BJ (cell line): Measurements from ENCODE around the gene TNP2. TPM values are rescaled to one million over a fixed set of nuclear protein-coding genes. Genes with fewer than 3 reads are reported as not detected.

ENCODE experiments used
- CTCF ChIA-PET: fragments of 350-600 bp; formaldehyde crosslinking; extraction: SDS; loops from one replicate; lab custom pipeline; 2021; ENCODE audit warnings: antibody characterized with exemption, inconsistent platforms; lab: Yijun Ruan, JAX
- POLR2A ChIA-PET: fragments of 300-600 bp; sonication (Branson Sonifier 250); formaldehyde crosslinking; extraction: SDS; loops from one replicate; lab custom pipeline; 2021; ENCODE audit warnings: antibody characterized with exemption; lab: Charles Lee
- DNase-seq: peaks from one replicate; pipeline ENCODE4 v3.0.0-alpha.2; 2011; ENCODE audit warnings: low read depth
- H3K27me3 ChIP-seq: 2 replicates; pipeline ENCODE4 v1.6.0; 2011; ENCODE audit warnings: low read length; ENCODE audit not compliant: control insufficient read depth, insufficient read depth
- H3K36me3 ChIP-seq: 2 replicates; pipeline ENCODE4 v1.5.1; 2011; ENCODE audit warnings: low read length; ENCODE audit not compliant: control insufficient read depth, insufficient read depth
- H3K4me3 ChIP-seq: 2 replicates; pipeline ENCODE4 v1.5.1; 2011; ENCODE audit warnings: low read depth, mild to moderate bottlenecking, control low read depth, low read length
- CTCF ChIP-seq: IDR thresholded peaks from 2 replicates; pipeline ENCODE4 v1.5.1; 2011; ENCODE audit warnings: low read depth, mild to moderate bottlenecking, control low read depth, inconsistent platforms, low read length, moderate library complexity; ENCODE audit not compliant: insufficient read depth
- polyA plus RNA-seq: library from polyadenylated mRNA; depleted of rRNA; stranded (reverse); fragments of >200 nt; gene quantifications from 2 replicates; pipeline ENCODE4 v1.2.3, GENCODE V29; 2011

TNP2 gene
- polyA plus RNA-seq, 1 experiment: not detected

GRCh38 chr16:11278681-11279628, 9.8 kb upstream of the TNP2 start:
- Histone ChIP-seq H3K36me3 (no peaks in the 10 kb centered on the region), H3K4me3 (no peak overlapping the region), H3K27me3 (peaks cover 6% of the 10 kb centered on the region; the same call in 1 of the 2 replicates)
- CTCF ChIA-PET: interaction anchor here (0.6 to 1.6 kb wide), 2 partner anchors 22 to 41 kb away, joined by 3 to 6 read pairs; partner anchors contain the start of gene SOCS1
- no peak for TF ChIP-seq CTCF
- no peak for DNase-seq
- POLR2A ChIA-PET: no interaction called here

GRCh38 chr16:11277607-11278337, 8.6 kb upstream of the TNP2 start:
- ChIA-PET POLR2A (no interaction called here), CTCF (interaction anchor here (0.6 to 1.6 kb wide), 2 partner anchors 21 to 42 kb away, joined by 3 to 6 read pairs; partner anchors contain the start of gene SOCS1)
- Histone ChIP-seq H3K4me3 (no peak overlapping the region), H3K36me3 (no peaks in the 10 kb centered on the region), H3K27me3 (peaks cover 2% of the 10 kb centered on the region; the same call in 1 of the 2 replicates)
- DNase-seq: no peak
- no peak for TF ChIP-seq CTCF

- CTCF ChIA-PET: interaction anchor here (1.6 kb wide), 1 partner anchor 20 kb away, joined by 6 read pairs; the partner anchor contains the start of gene SOCS1
- no peaks in the 10 kb centered on the region for H3K36me3 ChIP-seq
- no peak for DNase-seq
- H3K4me3 ChIP-seq: no peak overlapping the region
- POLR2A ChIA-PET: no interaction called here
- no peak for TF ChIP-seq CTCF
- H3K27me3 ChIP-seq: peaks cover 2% of the 10 kb centered on the region; the same call in 1 of the 2 replicates
Observed at GRCh38 chr16:11276896-11277593, 7.9 kb upstream of the TNP2 start.

- Histone ChIP-seq H3K27me3 (peaks cover 2% of the 10 kb centered on the region; the same call in 1 of the 2 replicates), H3K36me3 (no peaks in the 10 kb centered on the region), H3K4me3 (no peak within 1 kb of the TSS)
- no peak for TF ChIP-seq CTCF
- ChIA-PET POLR2A (no interaction called here), CTCF (no interaction called here)
- DNase-seq: no peak
Observed at GRCh38 chr16:11276143-11276895, 7.2 kb upstream of the TNP2 start, which contains the start of gene PRM2. Gene PRM2, minus strand, starts transcription at chr16:11276480. Its CDS starts 110 bp downstream, at chr16:11276370.
